GM23248 (cell line): ENCODE measurements around the gene EHBP1L1.

Source experiments
- EZH2 ChIP-seq: fragments of 200-600 bp; sonication (generic); IDR thresholded peaks from 2 replicates; pipeline ENCODE4 v1.6.1; 2018; ENCODE audit warnings: antibody characterized with exemption, mild to moderate bottlenecking; ENCODE audit not compliant: insufficient read depth, poor library complexity, severe bottlenecking
- EZH2phosphoT487 ChIP-seq: fragments of 200-600 bp; sonication (generic); IDR thresholded peaks from 2 replicates; pipeline ENCODE4 v1.6.1; 2018; ENCODE audit warnings: antibody characterized with exemption, moderate library complexity, mild to moderate bottlenecking, low read depth; ENCODE audit not compliant: insufficient read depth

- TF ChIP-seq EZH2 (no peak), EZH2phosphoT487 (no peak)
Observed at GRCh38 chr11:65592858-65593517, 17.1 kb downstream of the EHBP1L1 start.
